Neural crest cell (in vitro differentiated cells): ENCODE measurements around the gene C19orf44. TPM values are rescaled to one million over a fixed set of nuclear protein-coding genes. Genes with fewer than 3 reads are reported as not detected.

Source experiments
- DNase-seq: peaks from one replicate; pipeline ENCODE4 v3.0.0; 2021; ENCODE audit warnings: low read depth, mixed read lengths, low spot score
- H3K27ac Mint-ChIP-seq: one replicate; pipeline ENCODE4 v1.8.0; 2021; ENCODE audit warnings: mild to moderate bottlenecking, mixed read lengths; ENCODE audit not compliant: unreplicated experiment
- H3K27me3 Mint-ChIP-seq: 2 replicates; pipeline ENCODE4 v1.8.0; 2021; ENCODE audit warnings: low read depth, mild to moderate bottlenecking, mixed read lengths
- H3K36me3 Mint-ChIP-seq: 2 replicates; pipeline ENCODE4 v1.8.0; 2021; ENCODE audit warnings: low read depth, mild to moderate bottlenecking, mixed read lengths
- H3K4me1 Mint-ChIP-seq: 2 replicates; pipeline ENCODE4 v1.8.0; 2021; ENCODE audit warnings: mixed read lengths
- H3K4me3 Mint-ChIP-seq: one replicate; pipeline ENCODE4 v1.8.0; 2021; ENCODE audit warnings: mild to moderate bottlenecking, mixed read lengths
- H3K9me3 Mint-ChIP-seq: 2 replicates; pipeline ENCODE4 v1.8.0; 2021; ENCODE audit warnings: mixed read lengths
- total RNA-seq: library from RNA; stranded (reverse); gene quantifications from 2 replicates; pipeline ENCODE4 v1.2.1, GENCODE V29; 2021
- TF ChIP-seq, protein P1 (sequence below): fragments of 200-600 bp; sonication (generic); conservative IDR thresholded peaks from 2 replicates; pipeline ENCODE4 v1.5.0; 2021; ENCODE audit warnings: antibody characterized with exemption, mild to moderate bottlenecking

The C19orf44 gene
- total RNA-seq, 1 donor from 2014 or later: 9.6 TPM

DNA sequence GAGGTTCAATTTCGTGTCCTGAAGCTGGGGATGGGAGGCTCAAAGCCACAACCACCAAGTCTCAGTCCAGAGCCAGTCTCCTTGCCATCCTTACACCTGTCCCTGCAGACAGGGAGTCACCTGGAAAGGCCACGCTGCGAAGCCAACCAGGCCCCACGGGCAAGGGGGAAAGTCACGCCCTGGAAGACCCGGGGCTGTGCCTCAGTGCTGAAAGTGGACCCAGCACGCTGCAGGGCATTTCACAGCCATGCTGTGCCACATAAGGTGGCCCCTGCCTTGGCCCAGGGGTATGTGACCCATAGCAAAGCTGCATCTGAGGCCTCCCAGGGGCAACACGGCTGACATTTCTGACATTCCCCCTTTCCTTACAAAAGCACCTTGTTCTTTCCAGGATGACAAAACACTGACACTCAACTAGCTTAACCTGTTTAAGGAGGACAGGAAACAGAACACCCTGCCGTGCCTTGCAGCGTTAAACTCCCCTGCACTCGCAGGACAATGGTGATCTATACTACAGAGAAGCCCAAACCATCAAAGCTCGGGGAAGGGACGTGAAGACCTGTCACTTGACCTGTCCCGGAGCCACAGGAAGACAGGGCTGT, 31.2 kb downstream of the C19orf44 start:
- no peak overlapping the region for H3K27ac Mint-ChIP-seq
- H3K4me1 Mint-ChIP-seq: no peaks in the 10 kb centered on the region
- TF ChIP-seq, protein P1, sequence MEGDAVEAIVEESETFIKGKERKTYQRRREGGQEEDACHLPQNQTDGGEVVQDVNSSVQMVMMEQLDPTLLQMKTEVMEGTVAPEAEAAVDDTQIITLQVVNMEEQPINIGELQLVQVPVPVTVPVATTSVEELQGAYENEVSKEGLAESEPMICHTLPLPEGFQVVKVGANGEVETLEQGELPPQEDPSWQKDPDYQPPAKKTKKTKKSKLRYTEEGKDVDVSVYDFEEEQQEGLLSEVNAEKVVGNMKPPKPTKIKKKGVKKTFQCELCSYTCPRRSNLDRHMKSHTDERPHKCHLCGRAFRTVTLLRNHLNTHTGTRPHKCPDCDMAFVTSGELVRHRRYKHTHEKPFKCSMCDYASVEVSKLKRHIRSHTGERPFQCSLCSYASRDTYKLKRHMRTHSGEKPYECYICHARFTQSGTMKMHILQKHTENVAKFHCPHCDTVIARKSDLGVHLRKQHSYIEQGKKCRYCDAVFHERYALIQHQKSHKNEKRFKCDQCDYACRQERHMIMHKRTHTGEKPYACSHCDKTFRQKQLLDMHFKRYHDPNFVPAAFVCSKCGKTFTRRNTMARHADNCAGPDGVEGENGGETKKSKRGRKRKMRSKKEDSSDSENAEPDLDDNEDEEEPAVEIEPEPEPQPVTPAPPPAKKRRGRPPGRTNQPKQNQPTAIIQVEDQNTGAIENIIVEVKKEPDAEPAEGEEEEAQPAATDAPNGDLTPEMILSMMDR: no peak

DNA sequence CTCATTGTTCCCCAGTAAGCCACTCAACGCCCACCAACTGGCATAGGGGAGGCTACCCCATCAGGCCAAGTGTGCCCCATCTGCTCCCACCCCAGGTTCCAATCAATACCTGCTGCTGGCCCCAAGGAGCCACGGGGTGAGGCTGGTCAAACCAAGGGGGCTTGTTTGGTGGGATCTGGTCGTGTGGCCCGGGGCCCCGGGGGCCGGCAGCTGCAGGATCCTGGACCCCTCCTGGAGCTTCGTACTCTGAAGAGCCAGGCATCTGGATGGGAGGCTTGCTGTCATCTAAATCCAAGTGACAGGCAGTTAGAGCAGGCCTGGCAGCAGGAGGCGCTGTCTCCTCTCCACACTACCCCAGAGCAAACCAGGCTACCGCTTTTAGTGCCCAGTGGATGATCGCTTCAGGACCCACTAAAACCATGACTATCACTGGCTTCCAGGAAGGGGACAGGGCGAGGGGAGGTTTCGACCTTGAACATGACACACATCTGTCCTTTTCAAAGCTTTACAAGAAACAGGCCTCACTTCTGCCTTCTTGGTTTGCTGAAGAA, 31.9 kb downstream of the C19orf44 start:
- DNase-seq: peak; percentile 16
- H3K27ac Mint-ChIP-seq: no peak overlapping the region
- TF ChIP-seq, protein P1: peak; percentile 53
- H3K4me1 Mint-ChIP-seq: no peaks in the 10 kb centered on the region
- H3K27me3 Mint-ChIP-seq: no peaks in the 10 kb centered on the region
- H3K36me3 Mint-ChIP-seq: peaks cover 15% of the 10 kb centered on the region
- H3K9me3 Mint-ChIP-seq: no peaks in the 10 kb centered on the region
- H3K4me3 Mint-ChIP-seq: no peak overlapping the region

More for the DNA sequence above, 31.2 kb downstream of the C19orf44 start:
- Mint-ChIP-seq H3K36me3 (peaks cover 15% of the 10 kb centered on the region), H3K4me3 (no peak overlapping the region), H3K27me3 (no peaks in the 10 kb centered on the region), H3K9me3 (no peaks in the 10 kb centered on the region)
- DNase-seq: no peak

GRCh38 chr19:16529466-16530144, 33.4 kb downstream of the C19orf44 start:
- H3K36me3 Mint-ChIP-seq: peaks cover 7% of the 10 kb centered on the region
- no peaks in the 10 kb centered on the region for H3K27me3 Mint-ChIP-seq
- TF ChIP-seq, protein P1: no peak

GRCh38 chr19:16530540-16531379, 34.6 kb downstream of the C19orf44 start:
- no peaks in the 10 kb centered on the region for H3K9me3 Mint-ChIP-seq
- no peaks in the 10 kb centered on the region for H3K27me3 Mint-ChIP-seq
- no peak for DNase-seq
- no peak overlapping the region for H3K27ac Mint-ChIP-seq
- TF ChIP-seq, protein P1: no peak
- H3K4me1 Mint-ChIP-seq: no peaks in the 10 kb centered on the region
- peaks cover 7% of the 10 kb centered on the region for H3K36me3 Mint-ChIP-seq
- no peak overlapping the region for H3K4me3 Mint-ChIP-seq

More at GRCh38 chr19:16529466-16530144, 33.4 kb downstream of the C19orf44 start:
- H3K9me3 Mint-ChIP-seq: no peaks in the 10 kb centered on the region
- H3K4me1 Mint-ChIP-seq: no peaks in the 10 kb centered on the region
- H3K4me3 Mint-ChIP-seq: no peak overlapping the region
- H3K27ac Mint-ChIP-seq: no peak overlapping the region
- no peak for DNase-seq

GRCh38 chr19:16531380-16531669, 35.1 kb downstream of the C19orf44 start:
- Mint-ChIP-seq H3K27ac (no peak overlapping the region), H3K27me3 (no peaks in the 10 kb centered on the region), H3K9me3 (no peaks in the 10 kb centered on the region), H3K4me1 (no peaks in the 10 kb centered on the region), H3K36me3 (peaks cover 7% of the 10 kb centered on the region), H3K4me3 (no peak overlapping the region)
- no peak for DNase-seq
- TF ChIP-seq, protein P1: no peak
